GM21390 (cell line): ENCODE results near the gene ENHO.

ENCODE experiments used
- ATAC-seq: cut with Tn5 transposase; IDR thresholded peaks from one replicate; pipeline ENCODE4 v1.9.1; 2021; ENCODE audit not compliant: unreplicated experiment

The ENHO gene

DNA sequence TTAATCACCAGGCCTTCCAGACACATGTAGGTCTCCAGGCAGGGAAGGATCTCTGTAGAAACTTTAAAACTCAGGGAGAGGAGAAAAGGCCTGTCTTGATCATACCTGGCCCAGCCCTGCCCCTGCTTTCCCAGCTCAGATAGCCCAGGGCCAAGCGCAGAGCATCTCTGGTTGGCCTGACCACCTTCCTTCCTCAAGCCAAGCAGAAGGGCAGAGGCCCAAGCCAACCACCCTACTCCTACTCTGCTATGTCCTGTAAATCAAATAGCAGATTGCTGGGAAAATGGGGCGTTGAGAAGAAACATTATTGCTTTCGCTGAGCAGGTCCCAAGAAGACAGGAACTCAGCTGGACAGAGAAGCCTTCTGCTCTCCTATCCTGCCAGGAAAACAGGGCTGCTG is 14.3 kb downstream of the ENHO start:
- no peak for ATAC-seq

DNA sequence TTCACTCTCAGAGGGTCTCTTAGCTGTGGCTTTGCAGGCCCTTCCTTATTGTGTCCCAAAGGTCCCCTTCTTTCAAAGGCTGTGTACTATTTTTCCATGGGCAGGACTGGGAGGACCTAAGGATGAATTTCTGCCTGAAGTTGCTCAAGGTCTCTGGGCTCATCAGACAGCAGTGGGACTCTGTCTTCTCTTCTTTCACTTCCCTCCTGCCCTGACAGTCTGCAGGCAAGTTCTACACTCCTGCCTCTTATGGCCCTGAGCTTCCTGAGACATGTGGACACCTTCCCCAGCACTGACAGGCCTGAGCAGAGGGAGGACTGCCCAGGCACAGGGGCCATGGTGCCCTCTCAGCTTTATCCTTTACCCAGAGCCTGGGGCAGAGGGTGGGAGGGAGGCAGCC is 14.8 kb downstream of the ENHO start:
- ATAC-seq = no peak

DNA sequence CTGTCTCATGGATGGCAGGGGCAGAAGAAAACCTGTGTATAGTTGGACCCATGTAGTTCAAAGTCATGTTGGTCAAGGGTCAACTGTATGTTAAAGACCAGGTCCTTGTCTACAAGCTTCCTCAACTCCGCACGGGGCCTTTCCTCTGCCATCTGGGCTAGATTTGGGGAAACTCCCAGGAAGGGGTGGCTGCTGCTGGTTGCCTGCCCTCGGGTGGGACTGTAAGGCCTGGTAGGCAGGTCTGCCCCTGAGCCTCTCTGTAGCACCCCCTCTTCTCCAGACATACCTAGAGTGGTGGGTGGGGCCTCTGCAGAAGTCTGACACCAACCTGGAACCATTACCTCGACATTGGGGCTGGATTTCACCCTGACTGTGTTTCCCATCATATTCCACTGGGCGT is 15.2 kb downstream of the ENHO start:
- no peak for ATAC-seq

DNA sequence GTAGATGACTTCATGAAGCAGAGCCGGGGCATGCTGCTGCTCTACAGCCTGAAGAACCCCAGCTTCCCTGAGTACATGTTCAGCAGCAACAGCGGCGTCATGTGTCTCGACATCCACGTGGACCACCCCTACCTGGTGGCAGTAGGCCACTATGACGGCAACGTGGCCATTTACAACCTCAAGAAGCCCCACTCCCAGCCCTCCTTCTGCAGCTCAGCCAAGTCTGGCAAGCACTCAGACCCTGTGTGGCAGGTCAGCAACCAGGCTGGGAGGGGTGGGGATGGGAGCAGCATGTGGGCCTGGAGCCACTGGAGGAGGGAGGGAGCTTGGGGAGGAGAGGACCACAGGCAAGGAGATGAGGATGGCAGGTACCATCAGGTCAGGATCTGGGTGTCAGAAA is 16.2 kb downstream of the ENHO start:
- no peak for ATAC-seq

DNA sequence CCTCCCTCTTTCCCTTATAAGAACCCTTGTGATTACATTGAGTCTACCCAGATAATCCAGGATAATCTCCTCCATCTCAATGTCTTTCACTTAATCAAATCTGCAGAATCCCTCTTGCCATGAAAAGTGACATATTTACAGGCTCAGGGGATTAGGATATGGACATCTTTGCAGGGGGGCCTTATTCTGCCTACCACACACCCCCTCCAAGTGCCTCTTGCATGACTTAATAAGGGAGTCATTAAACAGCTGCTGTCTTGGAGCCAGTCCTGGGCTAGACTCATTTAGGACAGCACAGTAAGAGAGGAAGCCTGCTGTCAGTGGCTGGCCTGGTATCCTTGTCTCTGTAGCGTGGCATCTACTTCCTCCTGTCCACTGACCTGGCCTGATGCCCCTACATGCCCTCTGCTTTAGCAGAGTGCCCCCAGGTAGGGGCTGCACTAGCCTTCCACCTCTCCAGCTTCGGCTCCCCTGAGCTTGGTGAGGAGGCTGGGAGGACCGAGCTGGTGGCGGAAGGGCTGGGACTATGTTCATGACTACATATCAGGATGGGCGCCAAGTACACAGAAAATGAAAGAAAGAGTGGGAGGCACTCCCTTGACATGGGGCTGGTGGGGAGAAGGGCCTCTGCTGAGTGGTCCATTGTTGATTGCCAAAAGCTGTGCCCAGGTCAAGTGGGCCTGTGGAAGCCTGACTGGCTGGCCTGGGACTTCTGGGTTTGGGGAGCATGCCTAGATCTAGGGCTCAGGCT is 17.2 kb downstream of the ENHO start:
- ATAC-seq = no peak

DNA sequence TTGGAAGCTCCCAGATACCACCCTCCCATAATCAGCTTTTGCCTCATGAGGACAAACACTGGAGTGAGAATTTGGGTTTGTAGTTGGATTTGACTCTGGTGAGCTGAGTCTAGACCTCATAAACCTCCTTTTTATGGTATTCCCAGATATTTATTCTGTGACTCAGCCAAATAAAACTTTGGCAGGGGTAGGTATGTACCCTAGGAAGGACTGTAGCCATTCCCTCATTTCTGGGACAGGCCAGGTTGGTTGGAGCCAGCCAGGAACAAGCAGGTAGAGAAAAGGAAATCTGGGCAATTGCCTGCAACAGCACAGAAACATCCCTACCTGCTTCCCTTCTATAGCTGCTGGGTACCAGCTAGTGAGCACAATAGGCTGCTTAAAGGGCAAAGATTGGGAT is 19.4 kb downstream of the ENHO start:
- ATAC-seq = no peak

DNA sequence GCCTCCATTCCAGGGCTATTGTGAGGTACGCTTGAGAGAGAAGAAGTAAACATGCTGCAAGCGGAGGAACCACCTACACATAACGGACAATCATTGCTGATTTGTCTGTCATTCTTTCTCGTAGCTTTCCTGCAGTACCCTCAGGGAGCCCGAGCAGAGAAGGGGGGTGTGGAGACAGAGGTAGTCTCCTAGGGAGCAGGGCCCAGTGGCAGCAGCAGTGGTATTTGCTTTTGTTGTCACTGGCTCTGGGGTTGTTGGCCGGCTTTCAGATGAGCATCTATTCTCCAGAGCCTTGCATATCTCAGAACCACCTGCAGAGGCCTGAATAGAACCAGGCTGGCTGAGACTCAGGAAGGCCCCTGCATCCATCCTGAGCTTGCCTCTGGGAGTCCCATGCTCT is 19.9 kb downstream of the ENHO start:
- ATAC-seq = no peak

DNA sequence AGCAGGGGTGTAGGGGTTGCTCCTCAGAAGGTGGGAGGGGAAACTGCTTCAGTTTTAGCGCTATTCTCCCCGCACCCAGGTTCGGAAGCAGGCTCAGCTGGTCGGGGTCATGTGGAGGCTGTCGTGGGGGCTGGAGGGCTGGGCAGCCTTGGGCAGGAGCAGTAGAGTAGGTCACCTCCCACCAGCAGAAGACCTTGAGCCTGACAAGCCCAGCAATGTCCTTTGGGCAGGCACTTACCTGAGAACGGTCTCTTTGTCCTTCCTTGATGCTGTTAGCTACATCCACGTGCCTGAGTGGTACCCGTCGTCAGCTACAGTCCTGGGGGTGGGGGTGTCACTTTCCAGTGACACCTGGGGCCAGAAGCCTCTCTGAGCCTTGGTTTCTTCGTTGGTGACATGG is 20.3 kb downstream of the ENHO start:
- no peak for ATAC-seq

DNA sequence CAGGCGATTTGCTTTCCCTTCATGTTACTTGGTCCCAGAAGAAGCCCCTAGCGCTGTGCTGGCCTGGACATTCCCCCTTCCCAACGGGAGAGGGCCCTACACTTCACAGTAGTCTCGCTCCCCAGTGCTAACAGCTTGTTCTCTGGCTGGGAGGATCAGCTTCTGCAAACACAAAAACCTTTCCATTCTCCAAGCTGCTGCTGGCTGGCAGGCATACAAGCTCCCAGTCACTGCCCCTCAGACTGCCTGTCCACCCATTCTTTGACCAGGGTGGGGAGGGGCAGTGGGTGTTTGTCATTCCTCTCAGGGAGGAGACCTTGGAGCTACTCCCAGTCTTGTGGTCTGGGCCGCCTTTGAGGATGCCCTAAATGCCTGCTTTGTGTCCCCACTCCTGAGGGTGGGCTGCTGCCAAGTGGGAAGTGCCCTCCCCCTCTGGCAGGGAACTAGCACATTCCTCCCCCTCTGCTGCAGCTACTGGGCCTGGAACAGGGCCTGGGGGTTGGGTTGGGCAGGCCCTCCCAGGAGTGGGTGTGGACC is 20.8 kb downstream of the ENHO start:
- no peak for ATAC-seq

DNA sequence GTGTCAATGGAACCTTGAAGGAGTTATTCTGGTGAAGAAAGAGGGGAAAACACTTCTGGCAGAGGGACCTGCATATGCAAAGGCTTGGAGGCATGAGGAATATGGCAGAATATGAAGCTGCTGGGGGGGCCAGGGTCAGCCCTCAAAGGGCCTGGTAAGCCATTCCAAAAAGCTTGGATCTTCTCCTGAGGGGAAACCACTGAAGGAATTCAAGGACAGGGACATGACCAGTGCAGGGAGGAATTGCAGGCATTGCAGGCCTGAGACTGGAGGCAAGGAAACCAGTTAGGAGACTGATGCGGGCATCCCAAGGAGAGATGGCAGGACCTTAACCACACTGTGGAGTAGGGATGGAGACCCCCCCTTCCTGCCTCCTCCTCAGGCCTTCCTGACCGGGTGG is 21.4 kb downstream of the ENHO start:
- ATAC-seq = no peak

DNA sequence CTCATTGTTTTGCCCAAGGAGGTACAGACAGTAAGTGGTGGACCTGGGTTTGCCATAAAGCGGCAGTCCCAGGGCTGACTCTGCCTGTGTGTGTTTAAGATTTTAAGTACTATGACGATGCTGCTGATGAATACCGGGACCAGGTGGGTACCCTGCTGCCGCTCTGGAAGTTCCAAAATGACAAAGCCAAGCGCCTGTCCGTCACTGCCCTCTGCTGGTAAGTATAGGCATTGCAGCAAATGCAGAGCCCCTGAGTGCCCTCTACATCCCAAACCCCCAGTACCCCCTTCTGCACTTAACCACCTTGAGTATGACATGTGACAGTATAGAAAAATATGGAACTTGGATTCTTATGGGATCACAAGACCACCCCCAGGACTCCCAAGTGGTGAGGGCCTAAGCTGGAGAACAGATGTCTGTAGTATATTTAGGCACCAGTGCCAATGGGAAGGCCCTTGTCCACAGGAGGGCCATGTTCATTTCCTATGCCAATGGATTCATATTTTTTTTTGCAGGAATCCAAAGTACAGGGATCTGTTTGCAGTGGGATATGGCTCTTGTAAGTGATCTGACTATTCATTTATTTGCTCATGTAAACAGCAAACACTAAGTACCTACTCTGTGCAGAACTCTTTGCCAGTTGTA is 22.0 kb downstream of the ENHO start:
- no peak for ATAC-seq

DNA sequence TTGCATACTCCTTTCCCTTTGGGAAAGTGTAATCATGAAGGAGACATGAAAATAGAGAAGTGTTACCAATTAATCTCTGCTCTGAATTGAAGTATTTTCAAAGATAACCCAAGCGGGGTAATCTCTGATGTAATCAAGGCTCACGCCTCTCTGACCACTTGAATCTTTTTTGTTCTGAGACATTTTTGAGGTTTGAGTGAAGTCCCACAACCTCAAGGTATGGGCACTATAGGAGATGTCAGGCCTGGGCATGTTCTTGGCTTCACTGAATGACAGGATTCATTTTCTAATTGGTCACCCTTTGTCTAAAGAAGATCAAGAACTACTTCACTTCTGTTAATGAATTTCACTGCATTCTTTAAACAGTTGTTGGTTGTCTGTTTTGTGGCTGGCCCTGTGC is 23.7 kb downstream of the ENHO start:
- no peak for ATAC-seq

DNA sequence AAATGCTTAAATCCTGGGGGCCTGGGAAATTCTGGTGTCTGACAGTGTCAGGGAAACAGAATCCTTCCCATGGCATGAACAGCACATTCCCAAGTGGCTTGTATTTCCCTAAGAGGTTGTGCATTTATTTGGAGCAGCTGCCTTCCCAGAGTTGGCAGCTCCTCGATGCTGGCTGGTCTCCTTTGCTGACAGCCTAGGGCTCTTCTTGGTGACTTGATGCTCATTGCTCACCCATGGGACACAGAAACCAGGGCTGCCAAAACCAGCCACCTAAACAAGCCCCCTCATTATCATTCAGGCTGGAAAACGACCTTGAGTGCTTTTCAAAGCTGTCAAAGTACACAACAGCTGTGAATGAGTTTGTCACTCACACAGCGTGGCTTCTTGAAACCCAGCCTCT is 24.2 kb downstream of the ENHO start:
- no peak for ATAC-seq

DNA sequence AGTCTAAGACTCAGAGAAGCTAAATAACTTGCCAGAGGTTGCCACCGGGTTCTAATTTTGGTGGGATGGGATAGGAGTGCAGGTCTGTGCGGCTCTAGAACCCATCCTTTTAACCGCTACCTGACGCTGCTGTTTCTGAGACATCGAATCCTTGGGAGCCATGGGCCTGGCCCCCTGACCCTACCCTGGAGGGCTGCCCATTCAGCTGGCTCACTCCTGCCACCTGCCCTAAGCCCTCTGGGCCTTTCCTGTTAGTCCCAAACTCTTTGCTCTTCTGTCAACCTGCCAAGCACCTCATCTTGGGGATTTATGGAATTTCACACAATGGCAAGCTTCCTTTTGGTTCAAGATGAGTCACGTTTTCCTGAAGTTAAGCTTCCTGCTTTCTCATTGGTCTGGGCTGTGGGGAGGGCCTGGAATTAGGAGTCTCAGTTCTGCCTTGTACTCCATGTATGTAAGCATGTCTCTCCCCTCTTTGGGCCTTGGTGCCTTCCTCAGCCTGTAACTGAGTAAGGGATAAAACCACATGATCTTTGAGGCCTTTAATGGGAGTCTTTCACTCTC is 26.6 kb downstream of the ENHO start:
- no peak for ATAC-seq

DNA sequence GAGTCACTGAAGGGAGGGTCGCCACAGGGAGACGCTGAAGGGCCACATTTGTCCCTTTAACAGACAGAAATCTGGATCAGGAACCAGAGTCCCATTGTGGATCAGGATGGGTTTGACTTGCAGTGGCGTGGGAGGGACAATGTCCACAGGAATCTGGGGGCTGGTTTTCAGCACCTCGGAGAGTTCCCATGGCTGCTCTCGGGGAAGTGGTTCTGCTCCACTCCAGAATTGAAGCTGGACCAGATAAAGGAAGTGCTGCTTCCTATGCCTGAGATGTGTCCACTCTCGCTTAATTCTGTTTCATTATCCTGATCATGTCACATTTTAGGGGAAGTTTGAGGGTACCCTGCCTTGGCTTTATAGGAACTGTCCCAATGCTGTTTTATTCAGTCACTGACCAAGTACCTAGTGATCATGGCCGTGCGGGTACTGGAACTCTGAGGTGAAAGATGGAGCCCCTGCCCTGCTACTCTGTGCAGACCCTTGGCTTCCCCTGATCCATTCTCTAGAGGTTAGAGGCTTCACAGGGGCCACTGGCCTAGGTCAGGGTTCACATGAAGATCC is 28.7 kb downstream of the ENHO start:
- no peak for ATAC-seq

DNA sequence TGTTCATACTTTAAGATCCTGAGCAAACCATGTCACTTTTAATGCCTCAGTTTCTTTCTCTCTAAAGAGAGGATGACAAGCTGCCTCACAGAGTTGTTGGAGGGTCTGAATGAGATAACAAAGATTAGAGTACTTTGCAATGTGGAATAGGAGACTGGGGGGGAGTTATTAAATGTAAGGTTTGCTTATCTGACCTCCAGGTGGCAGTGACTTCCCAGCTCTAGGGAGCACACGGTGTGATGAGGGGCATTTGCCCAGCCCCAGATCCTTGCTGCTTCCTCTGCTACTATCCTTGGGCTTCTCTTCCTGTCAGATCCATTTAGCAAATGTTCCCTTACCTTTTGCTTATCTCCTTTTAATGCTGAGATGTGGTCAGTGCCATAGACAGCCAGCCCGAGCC is 30.7 kb downstream of the ENHO start:
- no peak for ATAC-seq

DNA sequence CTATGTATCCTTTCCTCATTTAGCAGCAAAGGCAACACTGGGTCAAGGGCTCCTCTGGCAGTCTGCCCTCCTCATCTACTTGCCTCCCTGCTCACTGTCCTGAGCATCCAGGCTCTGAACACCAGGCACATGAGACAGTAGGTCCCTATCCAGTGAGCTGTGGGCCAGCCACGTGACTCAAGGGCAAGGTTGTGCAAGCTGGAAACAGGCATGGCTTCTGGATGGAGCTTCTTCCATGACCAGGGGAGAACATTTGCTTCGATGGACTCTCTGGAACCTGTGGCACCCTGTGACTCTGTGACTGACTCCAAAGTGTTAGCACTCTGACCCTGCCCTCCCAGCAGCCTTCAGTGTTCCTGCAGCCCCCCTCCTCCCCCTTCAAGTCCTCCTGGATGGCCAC is 31.2 kb downstream of the ENHO start:
- ATAC-seq = no peak

DNA sequence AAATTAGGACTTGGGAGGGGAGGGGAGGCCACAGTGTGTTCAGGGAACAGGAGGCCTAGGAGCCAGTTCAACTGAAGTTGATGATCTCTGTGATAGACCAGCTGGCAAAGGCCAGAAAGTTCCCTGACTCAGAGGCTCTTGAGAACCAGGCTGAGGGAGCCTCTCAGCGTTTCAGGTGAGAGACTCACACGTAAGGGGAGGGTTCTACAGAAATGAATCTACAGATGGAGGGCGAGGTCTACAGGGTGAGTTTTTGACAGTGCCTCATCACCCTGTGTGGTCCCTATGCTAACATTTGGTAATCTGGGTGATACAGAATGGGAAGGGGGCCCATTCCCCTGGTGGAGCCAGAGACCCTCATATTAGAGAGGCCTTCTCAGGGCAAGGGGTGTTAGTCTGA is 32.0 kb downstream of the ENHO start:
- no peak for ATAC-seq

DNA sequence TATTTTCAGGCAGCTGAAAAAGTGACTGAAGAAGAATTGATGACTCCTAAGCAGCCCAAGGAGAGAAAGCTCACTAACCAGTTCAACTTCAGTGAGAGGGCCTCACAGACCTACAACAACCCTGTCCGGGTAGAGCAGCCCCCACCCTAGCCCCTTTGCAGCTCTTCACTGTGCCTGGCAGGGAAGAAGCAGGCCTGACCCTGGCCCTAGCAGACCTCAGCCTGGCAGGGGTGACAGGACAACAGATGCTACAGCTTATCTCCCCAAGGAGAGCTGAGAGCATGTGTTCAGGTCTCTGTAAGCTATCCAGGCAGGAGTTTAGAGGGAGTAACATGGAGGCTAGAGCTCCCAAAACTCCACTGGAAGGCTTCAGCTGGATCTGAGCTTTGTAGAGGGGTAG is 32.4 kb downstream of the ENHO start:
- no peak for ATAC-seq

DNA sequence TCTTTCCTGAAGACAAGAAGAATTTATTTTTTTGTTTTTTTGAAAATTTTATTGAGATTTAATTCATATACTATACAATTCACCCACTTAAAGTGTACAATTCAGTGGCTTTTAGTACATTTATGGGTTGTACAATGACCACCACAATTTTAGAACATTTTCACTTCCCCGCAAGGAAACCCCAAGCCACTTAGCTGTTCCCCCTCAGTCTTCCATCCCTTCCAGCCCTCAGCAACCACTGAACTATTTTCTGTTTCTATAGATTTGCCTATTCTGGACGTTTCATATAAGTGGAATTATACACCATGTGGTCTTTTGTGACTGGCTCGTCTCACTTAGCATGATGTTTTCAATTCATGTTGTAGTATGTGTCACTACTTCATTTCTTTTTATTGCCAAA is 36.2 kb downstream of the ENHO start:
- no peak for ATAC-seq

DNA sequence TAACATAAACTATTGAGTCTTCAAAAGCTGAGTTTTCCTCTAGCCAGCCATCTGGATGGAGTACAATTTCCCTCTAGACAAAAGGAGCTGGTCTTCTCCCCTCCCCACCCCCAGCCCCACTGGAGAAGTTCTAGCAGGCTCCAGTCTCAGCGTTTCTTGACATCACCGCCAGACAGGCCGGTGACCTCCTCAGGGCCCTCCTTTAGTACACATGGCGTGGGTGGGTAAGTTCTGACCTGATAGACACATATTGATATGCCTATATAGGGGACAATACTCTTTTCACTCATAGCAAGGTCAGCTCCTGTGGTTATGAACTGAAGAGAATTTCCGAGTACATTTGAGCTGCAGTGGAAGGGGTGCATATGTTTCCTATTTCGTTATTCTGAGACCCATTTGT is 37.0 kb downstream of the ENHO start:
- no peak for ATAC-seq

DNA sequence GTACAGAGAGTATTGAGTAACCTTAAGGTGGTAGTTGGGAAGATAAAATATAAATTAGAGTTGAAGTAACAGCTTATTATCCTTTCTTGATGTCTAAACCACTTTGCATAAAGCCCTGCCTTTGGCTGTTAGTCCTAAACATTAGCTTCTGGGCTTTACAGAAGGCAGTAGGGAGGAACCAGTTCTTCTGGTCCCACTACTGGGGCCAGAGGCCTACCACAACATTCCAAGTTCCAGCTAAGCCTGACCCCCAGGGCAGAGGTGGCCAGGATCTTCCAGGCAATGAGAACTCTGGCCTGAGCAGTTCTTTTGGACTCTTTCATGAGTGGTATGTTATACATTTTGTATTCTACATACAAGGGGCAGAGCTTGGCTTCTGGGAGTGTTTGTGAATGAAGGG is 38.1 kb downstream of the ENHO start:
- no peak for ATAC-seq
